ENCODE measurements around the gene GOLGA6L7. TPM values are rescaled to one million over a fixed set of nuclear protein-coding genes. Genes with fewer than 3 reads are reported as not detected.
"Not testable (repeated sequence)": the region's sequence is repeated elsewhere in the genome, so short reads cannot be mapped to it uniquely, and the experiment has no call there.

Gene GOLGA6L7
- total RNA-seq, 2 experiments from 2014 or later = not detected

DNA sequence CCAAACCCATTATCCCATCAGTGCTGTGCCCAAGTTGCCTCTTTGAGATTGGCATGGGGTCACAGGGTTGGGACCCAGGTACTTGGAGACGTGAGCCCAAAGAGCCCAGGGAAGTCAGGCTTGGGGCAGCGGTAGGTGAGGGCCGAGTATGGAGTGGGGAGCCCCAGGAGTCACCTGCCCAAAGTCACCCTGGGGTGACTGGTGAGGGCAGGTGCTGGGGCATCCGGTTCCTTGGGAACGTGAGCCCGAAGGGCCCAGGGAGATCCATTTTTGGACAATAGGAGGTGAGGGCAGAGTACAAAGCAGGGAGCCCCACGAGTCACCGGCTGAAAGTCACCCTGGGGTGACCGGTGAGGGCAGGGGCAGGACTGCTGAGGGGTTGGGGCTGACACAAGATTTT is 485 bp downstream of the GOLGA6L7 start:
- H3K4me3 Mint-ChIP-seq; H3K27me3 Mint-ChIP-seq; H3K36me3 Mint-ChIP-seq (ENCODE audit: low read depth); CTCF ChIA-PET; H3K27ac Mint-ChIP-seq; DNase-seq; POLR2A ChIA-PET; H3K9me3 Mint-ChIP-seq: not testable (repeated sequence)
- H3K4me1 Mint-ChIP-seq = peaks cover 11% of the 10 kb centered on the region

GRCh38 chr15:28847247-28847646 is 1.2 kb downstream of the GOLGA6L7 start:
- H3K9me3 Mint-ChIP-seq; H3K27me3 Mint-ChIP-seq; POLR2A ChIA-PET; H3K36me3 Mint-ChIP-seq (ENCODE audit: low read depth); CTCF ChIA-PET; H3K4me3 Mint-ChIP-seq: not testable (repeated sequence)
- Mint-ChIP-seq H3K4me1 (peaks cover 11% of the 10 kb centered on the region), H3K27ac (peak overlapping the region; percentile 44)
- DNase-seq = peak; percentile 47

- DNase-seq; H3K4me3 Mint-ChIP-seq; CTCF ChIA-PET; POLR2A ChIA-PET; H3K9me3 Mint-ChIP-seq; H3K27ac Mint-ChIP-seq; H3K36me3 Mint-ChIP-seq (ENCODE audit: low read depth); H3K27me3 Mint-ChIP-seq: not testable (repeated sequence)
- H3K4me1 Mint-ChIP-seq = peaks cover 11% of the 10 kb centered on the region
Measured at GRCh38 chr15:28844147-28844546, 4.3 kb downstream of the GOLGA6L7 start.

- POLR2A ChIA-PET; DNase-seq; H3K4me3 Mint-ChIP-seq; H3K36me3 Mint-ChIP-seq (ENCODE audit: low read depth); H3K27ac Mint-ChIP-seq; CTCF ChIA-PET; H3K9me3 Mint-ChIP-seq; H3K27me3 Mint-ChIP-seq: not testable (repeated sequence)
- H3K4me1 Mint-ChIP-seq = peaks cover 11% of the 10 kb centered on the region
Measured at GRCh38 chr15:28843520-28843919, 4.9 kb downstream of the GOLGA6L7 start.

DNA sequence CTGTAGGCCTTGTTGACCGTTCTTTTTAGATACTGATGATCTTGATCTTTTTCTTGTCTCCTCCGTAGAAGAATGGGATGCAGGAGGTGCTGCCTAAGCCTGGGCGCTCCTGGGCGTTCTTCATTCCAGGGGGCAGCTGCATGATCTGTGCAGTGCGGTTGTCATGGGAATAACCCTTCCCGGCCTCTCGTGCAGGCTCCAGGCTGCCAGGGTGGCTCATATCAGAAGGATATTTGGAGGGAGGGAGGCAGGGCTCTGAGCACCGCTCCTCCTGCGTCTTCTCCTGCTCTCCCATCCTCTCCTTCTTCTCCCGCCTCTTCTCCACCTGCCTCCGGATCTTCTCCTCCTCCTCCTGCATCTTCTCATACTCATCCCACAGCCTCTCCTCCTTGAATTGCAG is 6.2 kb downstream of the GOLGA6L7 start:
- H3K4me1 Mint-ChIP-seq; H3K27ac Mint-ChIP-seq; H3K4me3 Mint-ChIP-seq; H3K27me3 Mint-ChIP-seq; H3K9me3 Mint-ChIP-seq; H3K36me3 Mint-ChIP-seq (ENCODE audit: low read depth); POLR2A ChIA-PET; CTCF ChIA-PET; DNase-seq: not testable (repeated sequence)

DNA sequence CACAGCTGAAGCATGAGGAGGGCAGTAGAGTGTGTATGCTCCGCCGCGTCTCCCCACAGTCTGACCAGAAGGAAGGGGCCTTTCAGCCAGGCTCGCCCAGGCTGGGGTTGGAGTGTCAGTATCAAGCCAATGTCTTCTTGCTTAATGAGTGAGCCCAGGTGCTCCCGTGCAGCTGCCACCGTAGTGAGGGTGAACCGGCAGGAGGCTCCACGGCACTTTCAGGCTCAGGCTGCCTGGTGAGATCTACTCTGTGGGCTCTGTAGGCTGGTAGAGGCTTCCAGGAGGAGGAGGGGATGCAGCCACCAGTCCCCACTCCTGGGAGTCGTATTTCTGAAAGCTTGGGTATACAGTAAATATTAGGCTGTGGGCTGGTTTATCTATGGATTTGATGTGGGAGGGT is 8.2 kb downstream of the GOLGA6L7 start:
- H3K4me3 Mint-ChIP-seq; H3K36me3 Mint-ChIP-seq (ENCODE audit: low read depth); POLR2A ChIA-PET; DNase-seq; CTCF ChIA-PET; H3K9me3 Mint-ChIP-seq; H3K27ac Mint-ChIP-seq; H3K4me1 Mint-ChIP-seq; H3K27me3 Mint-ChIP-seq: not testable (repeated sequence)

DNA sequence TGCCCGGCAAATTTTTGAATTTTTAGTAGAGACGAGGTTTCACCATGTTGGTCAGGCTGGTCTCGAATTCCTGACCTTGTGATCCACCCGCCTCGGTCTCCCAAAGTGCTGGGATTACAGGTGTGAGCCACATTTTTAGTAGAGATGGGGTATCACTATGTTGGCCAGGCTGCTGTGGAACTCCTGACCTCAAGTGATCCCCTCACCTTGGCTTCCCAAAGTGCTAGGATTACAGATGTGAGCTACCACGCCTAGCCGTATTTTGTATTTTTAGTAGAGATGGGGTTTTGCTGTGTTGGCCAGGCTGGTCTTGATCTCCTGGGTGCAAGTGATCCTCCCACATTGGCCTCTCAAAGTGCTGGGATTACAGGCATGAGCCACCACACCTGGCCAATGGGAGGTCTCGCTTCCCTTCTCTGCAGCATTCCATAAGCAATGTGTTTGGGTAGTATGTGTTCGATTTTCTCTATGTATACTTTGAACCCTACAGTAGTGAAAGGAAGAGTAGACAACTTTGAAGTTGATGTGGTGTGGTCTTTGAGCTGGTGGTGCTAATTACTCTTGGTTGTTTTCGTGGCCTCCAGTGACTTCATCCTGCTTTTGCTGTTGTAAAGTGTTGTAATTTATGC is 13.4 kb downstream of the GOLGA6L7 start:
- not testable (repeated sequence) for H3K4me3 Mint-ChIP-seq, H3K9me3 Mint-ChIP-seq

DNA sequence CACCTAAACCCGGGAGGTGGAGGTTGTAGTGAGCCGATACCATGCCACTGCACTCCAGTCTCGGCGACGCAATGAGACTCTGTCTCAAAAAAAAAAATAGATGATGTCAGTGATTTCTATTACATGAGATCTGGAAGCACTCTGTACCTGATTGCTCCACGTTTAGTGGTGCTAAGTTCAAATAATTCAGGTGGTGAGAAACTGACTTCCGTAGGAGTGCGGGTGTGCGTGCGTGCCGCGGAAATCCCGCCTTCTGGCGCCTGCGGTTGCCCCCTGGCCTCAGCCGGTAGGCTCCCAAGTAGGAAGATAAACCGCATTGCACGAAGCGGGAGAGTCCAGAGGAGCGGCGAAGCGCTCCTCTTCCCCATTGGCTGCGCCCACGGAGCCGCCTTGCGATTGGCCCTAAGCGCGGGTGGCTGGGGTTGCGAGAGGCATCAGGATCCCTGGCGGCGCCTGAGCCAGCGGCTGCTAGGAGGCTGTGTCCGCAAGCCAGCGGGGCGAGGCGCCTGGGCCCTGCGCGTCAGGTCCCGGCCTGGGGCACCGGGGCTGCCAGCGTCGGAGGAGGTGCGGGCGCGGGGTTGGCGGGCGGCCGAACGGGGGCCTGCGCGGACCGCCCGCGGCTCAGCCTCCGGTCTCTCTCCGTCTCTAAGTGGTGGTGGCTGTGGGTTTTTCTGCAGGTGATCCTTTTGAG is 16.4 kb downstream of the GOLGA6L7 start:
- peak; percentile 39 for DNase-seq
- H3K4me1 Mint-ChIP-seq; POLR2A ChIA-PET; CTCF ChIA-PET; H3K27ac Mint-ChIP-seq; H3K36me3 Mint-ChIP-seq (ENCODE audit: low read depth); H3K9me3 Mint-ChIP-seq: not testable (repeated sequence)
- H3K27me3 Mint-ChIP-seq = peaks cover 21% of the 10 kb centered on the region
- H3K4me3 Mint-ChIP-seq = peak overlapping the region; percentile 56

More for the DNA sequence above, 13.4 kb downstream of the GOLGA6L7 start:
- CTCF ChIA-PET; H3K4me1 Mint-ChIP-seq; DNase-seq; POLR2A ChIA-PET; H3K36me3 Mint-ChIP-seq (ENCODE audit: low read depth); H3K27ac Mint-ChIP-seq: not testable (repeated sequence)
- H3K27me3 Mint-ChIP-seq = peaks cover 12% of the 10 kb centered on the region

- POLR2A ChIA-PET; DNase-seq; H3K27ac Mint-ChIP-seq; H3K4me1 Mint-ChIP-seq; H3K4me3 Mint-ChIP-seq; H3K36me3 Mint-ChIP-seq (ENCODE audit: low read depth); H3K9me3 Mint-ChIP-seq; H3K27me3 Mint-ChIP-seq; CTCF ChIA-PET: not testable (repeated sequence)
Measured at GRCh38 chr15:28821420-28821819, 27.0 kb downstream of the GOLGA6L7 start.

DNA sequence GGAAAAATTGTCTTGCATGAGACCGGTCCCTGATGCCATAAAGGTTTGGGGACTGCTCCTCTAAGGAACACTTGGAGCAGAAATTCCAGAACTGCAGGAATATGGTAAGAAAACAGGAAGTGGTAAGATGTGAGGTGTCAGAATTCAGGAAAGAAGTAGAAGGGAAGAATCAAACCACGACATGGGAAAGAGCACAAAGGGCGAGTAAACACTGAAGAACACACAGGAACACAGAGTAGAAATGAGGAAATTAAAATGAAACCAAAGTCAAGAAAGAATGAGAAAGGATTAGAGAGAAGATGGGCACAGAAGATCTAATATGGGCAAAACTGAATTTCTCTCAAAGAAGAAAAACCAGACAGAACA is 28.5 kb downstream of the GOLGA6L7 start:
- H3K27ac Mint-ChIP-seq; CTCF ChIA-PET; H3K4me3 Mint-ChIP-seq; H3K9me3 Mint-ChIP-seq; H3K27me3 Mint-ChIP-seq; H3K4me1 Mint-ChIP-seq; POLR2A ChIA-PET; H3K36me3 Mint-ChIP-seq (ENCODE audit: low read depth); DNase-seq: not testable (repeated sequence)

GRCh38 chr15:28819019-28819929 is 29.2 kb downstream of the GOLGA6L7 start:
- DNase-seq, H3K4me3 Mint-ChIP-seq: not testable (repeated sequence)

GRCh38 chr15:28818168-28818567 is 30.3 kb downstream of the GOLGA6L7 start:
- DNase-seq; H3K4me3 Mint-ChIP-seq; H3K4me1 Mint-ChIP-seq; H3K9me3 Mint-ChIP-seq; H3K27ac Mint-ChIP-seq; POLR2A ChIA-PET; CTCF ChIA-PET; H3K36me3 Mint-ChIP-seq (ENCODE audit: low read depth): not testable (repeated sequence)
- peaks cover 16% of the 10 kb centered on the region for H3K27me3 Mint-ChIP-seq

More at GRCh38 chr15:28819019-28819929, 29.2 kb downstream of the GOLGA6L7 start:
- H3K4me1 Mint-ChIP-seq; POLR2A ChIA-PET; H3K27ac Mint-ChIP-seq; H3K36me3 Mint-ChIP-seq (ENCODE audit: low read depth); H3K9me3 Mint-ChIP-seq; CTCF ChIA-PET: not testable (repeated sequence)
- H3K27me3 Mint-ChIP-seq = peaks cover 12% of the 10 kb centered on the region

DNA sequence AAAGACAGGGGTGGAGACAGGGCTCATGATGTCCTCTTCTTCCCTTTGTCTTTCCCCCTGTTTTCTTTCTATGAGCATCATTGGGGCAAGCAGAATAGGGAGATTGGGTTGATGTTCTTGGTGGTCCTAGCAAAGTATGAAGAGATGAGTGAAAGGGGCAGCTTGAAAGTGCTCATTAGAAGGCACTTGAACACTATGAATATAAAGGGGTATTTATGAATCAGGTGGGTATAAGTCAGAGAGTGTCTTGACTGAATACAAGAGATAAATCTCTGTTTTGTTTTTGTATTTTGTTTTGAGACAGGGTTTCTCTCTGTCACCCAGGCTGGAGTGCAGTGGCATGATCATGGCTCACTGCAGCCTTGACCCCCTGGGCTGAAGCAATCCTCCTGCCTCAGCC is 34.4 kb downstream of the GOLGA6L7 start:
- POLR2A ChIA-PET; H3K4me1 Mint-ChIP-seq; H3K27ac Mint-ChIP-seq; H3K4me3 Mint-ChIP-seq; H3K9me3 Mint-ChIP-seq; DNase-seq; H3K36me3 Mint-ChIP-seq (ENCODE audit: low read depth); CTCF ChIA-PET: not testable (repeated sequence)
- peaks cover 22% of the 10 kb centered on the region for H3K27me3 Mint-ChIP-seq

DNA sequence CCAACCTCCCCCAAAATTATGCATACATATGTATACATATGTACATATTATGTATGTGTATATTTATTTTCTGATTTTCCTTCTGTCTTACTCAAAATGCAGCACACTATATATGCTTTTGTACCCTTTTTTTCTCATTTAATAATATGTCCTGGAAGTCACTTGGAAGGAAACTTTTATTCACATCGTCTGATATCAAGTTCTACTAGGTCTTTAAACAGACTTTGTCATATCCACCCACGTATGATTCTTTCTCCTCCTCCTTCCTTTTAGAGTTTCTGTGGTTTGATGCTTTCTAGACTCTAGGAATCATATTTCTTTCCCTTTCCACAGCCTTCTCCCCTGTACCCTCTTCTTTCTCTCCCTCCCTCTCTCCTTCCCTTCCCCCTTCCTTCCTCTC is 35.1 kb downstream of the GOLGA6L7 start:
- H3K4me1 Mint-ChIP-seq; DNase-seq; POLR2A ChIA-PET; CTCF ChIA-PET; H3K27ac Mint-ChIP-seq; H3K9me3 Mint-ChIP-seq; H3K4me3 Mint-ChIP-seq; H3K36me3 Mint-ChIP-seq (ENCODE audit: low read depth): not testable (repeated sequence)
- H3K27me3 Mint-ChIP-seq = peaks cover 26% of the 10 kb centered on the region

Measured in activated CD4-positive, alpha-beta memory T cell treated with anti-CD3 and anti-CD28 coated beads, Interleukin-2, amount 10 ng/mL, durations not matched to agents 7 days and 5 days (primary cell).